IMR-90 (cell line): ENCODE data around the gene GBF1. TPM values are rescaled to one million over a fixed set of nuclear protein-coding genes. Genes with fewer than 3 reads are reported as not detected.
A peak's percentile ranks its signal among the peaks of the same experiment; 100 is the strongest.

ENCODE experiments used
- ATAC-seq: fragments of 200-7000 bp; cut with Tn5 transposase; 2 replicates; pipeline ENCODE4 v1.9.1; 2020; ENCODE audit warnings: low read depth, mild to moderate bottlenecking, moderate library complexity
- BruUV-seq: library from RNA; stranded (reverse); fragments of 400-500 nt; replicated peaks from 2 replicates; lab custom pipeline; 2021; lab: Mats Ljungman, UMichigan
- CTCF ChIA-PET: fragments of 300-600 bp; formaldehyde crosslinking; extraction: SDS; loops from one replicate; lab custom pipeline; 2021; ENCODE audit warnings: antibody characterized with exemption; lab: Yijun Ruan, JAX
- POLR2A ChIA-PET: fragments of 300-600 bp; sonication (Branson Sonifier 250); formaldehyde crosslinking; loops from one replicate; lab custom pipeline; 2022; ENCODE audit warnings: antibody characterized with exemption; ENCODE audit not compliant: unreplicated experiment; lab: Charles Lee
- DNase-seq: peaks from one replicate; pipeline ENCODE4 v3.0.0; 2013
- H2AFZ ChIP-seq: replicated peaks from 2 replicates; pipeline ENCODE3; 2013; ENCODE audit warnings: low read length, mild to moderate bottlenecking; ENCODE audit not compliant: poor library complexity
- H2AK5ac ChIP-seq: 2 replicates; pipeline ENCODE4 v1.6.1; 2013; ENCODE audit warnings: low read depth, low read length, inconsistent platforms
- H2AK9ac ChIP-seq: replicated peaks from 2 replicates; pipeline ENCODE3; 2013; ENCODE audit warnings: mild to moderate bottlenecking, low read depth, low read length, moderate library complexity; ENCODE audit not compliant: poor library complexity
- H2BK120ac ChIP-seq: 2 replicates; pipeline ENCODE4 v1.6.1; 2013; ENCODE audit warnings: low read depth, low read length, inconsistent platforms
- H2BK15ac ChIP-seq: 3 replicates; pipeline ENCODE4 v1.6.1; 2013; ENCODE audit warnings: low read depth, low read length, inconsistent platforms
- H2BK20ac ChIP-seq: 2 replicates; pipeline ENCODE4 v1.6.1; 2013; ENCODE audit warnings: low read depth, mild to moderate bottlenecking, inconsistent platforms, low read length, moderate library complexity
- H2BK5ac ChIP-seq: 2 replicates; pipeline ENCODE4 v1.6.1; 2013; ENCODE audit warnings: mild to moderate bottlenecking, low read depth, low read length, inconsistent platforms; ENCODE audit not compliant: poor library complexity, severe bottlenecking
- H3K14ac ChIP-seq: replicated peaks from 2 replicates; pipeline ENCODE4 v1.6.1; 2013; ENCODE audit warnings: low read depth, low read length, inconsistent platforms
- H3K18ac ChIP-seq: 2 replicates; pipeline ENCODE4 v1.6.1; 2013; ENCODE audit warnings: low read depth, low read length, control low read depth
- H3K23ac ChIP-seq: 2 replicates; pipeline ENCODE4 v1.6.1; 2013; ENCODE audit warnings: low read depth, low read length, inconsistent platforms
- H3K27ac ChIP-seq: 2 replicates; pipeline ENCODE4 v1.5.1; 2013; ENCODE audit warnings: mild to moderate bottlenecking, control low read depth, low read length; ENCODE audit not compliant: insufficient read depth
- H3K27me3 ChIP-seq: 2 replicates; pipeline ENCODE4 v1.6.1; 2013; ENCODE audit warnings: low read length; ENCODE audit not compliant: control insufficient read depth, insufficient read depth
- H3K36me3 ChIP-seq: 2 replicates; pipeline ENCODE4 v1.6.1; 2013; ENCODE audit warnings: low read length, mixed read lengths; ENCODE audit not compliant: control insufficient read depth, insufficient read depth
- H3K4ac ChIP-seq: 2 replicates; pipeline ENCODE4 v1.6.1; 2013; ENCODE audit warnings: low read depth, low read length, inconsistent platforms
- H3K4me1 ChIP-seq: 2 replicates; pipeline ENCODE4 v1.6.1; 2013; ENCODE audit warnings: low read length, mixed read lengths; ENCODE audit not compliant: control insufficient read depth, insufficient read depth
- H3K4me2 ChIP-seq: 2 replicates; pipeline ENCODE4 v1.6.1; 2013; ENCODE audit warnings: low read depth, mild to moderate bottlenecking, control low read depth, low read length, moderate library complexity
- H3K4me3 ChIP-seq: 2 replicates; pipeline ENCODE4 v1.5.1; 2013; ENCODE audit warnings: low read depth, mild to moderate bottlenecking, control low read depth, low read length, moderate library complexity; ENCODE audit not compliant: insufficient read depth
- H3K56ac ChIP-seq: 2 replicates; pipeline ENCODE4 v1.6.1; 2013; ENCODE audit warnings: low read length, inconsistent platforms; ENCODE audit not compliant: insufficient read depth; ENCODE audit errors: extremely low read depth
- H3K79me1 ChIP-seq, 2 experiments: 2 replicates each; pipeline ENCODE4 v1.6.1; 2013; ENCODE audit warnings: low read length in 2 of 2, inconsistent platforms in 1 of 2, low read depth in 1 of 2
- H3K9ac ChIP-seq: 2 replicates; pipeline ENCODE4 v1.6.1; 2013; ENCODE audit warnings: low read depth, low read length, control low read depth
- H3K9me1 ChIP-seq: 2 replicates; pipeline ENCODE4 v1.6.1; 2013; ENCODE audit warnings: low read length, inconsistent platforms; ENCODE audit not compliant: insufficient read depth
- H3K9me3 ChIP-seq: 2 replicates; pipeline ENCODE4 v1.6.1; 2013; ENCODE audit warnings: low read length; ENCODE audit not compliant: control insufficient read depth, insufficient read depth
- H4K20me1 ChIP-seq: 2 replicates; pipeline ENCODE4 v1.6.1; 2013; ENCODE audit warnings: low read length, inconsistent platforms; ENCODE audit not compliant: insufficient read depth
- H4K5ac ChIP-seq: 2 replicates; pipeline ENCODE4 v1.6.1; 2013; ENCODE audit warnings: mild to moderate bottlenecking, low read depth, low read length, control low read depth
- H4K8ac ChIP-seq, 2 experiments: 2 replicates each; pipeline ENCODE4 v1.6.1; 2013; ENCODE audit warnings: low read depth in 2 of 2, low read length in 2 of 2, control low read depth in 1 of 2, inconsistent platforms in 1 of 2
- H4K91ac ChIP-seq: 2 replicates; pipeline ENCODE4 v1.6.1; 2013; ENCODE audit warnings: low read depth, low read length, inconsistent platforms; ENCODE audit not compliant: insufficient read depth
- CEBPB ChIP-seq: IDR thresholded peaks from 2 replicates; pipeline ENCODE4 v1.6.1; 2012; ENCODE audit warnings: low read depth, low read length, improper control_type of control experiment
- ELK1 ChIP-seq: fragments of 150-350 bp; IDR thresholded peaks from 2 replicates; pipeline ENCODE4 v1.6.1; 2016; ENCODE audit warnings: low read depth, mild to moderate bottlenecking, low read length, moderate library complexity, borderline replicate concordance
- WGBS, 2 experiments: methylation state at CpG; one replicate each; pipeline versions ENCODE4 v1.1.5 to v1.1.7; 2013; ENCODE audit warnings: missing lambda C conversion rate in 2 of 2; ENCODE audit not compliant: insufficient read length in 1 of 2; ENCODE audit errors: extremely low coverage in 2 of 2; 5-methylcytosine and 5-hydroxymethylcytosine counted together
- dilution Hi-C: fragments of 300-500 bp; cut with HindIII; formaldehyde crosslinking; loops from one replicate; pipeline ENCODE4 v1.14.3; 2018; ENCODE audit warnings: low sequenced_read_pairs; ENCODE audit not compliant: unreplicated experiment
- in situ Hi-C: fragments of 300-500 bp; cut with MboI; formaldehyde crosslinking; loops from 3 replicates; pipeline ENCODE4 v1.14.3; 2019; ENCODE audit warnings: low sequenced_read_pairs, inconsistent platforms, mixed read lengths
- intact Hi-C: fragments of 100-400 bp; cut with micrococcal nuclease; formaldehyde crosslinking; loops from 2 replicates; pipeline ENCODE4 v1.10.0; 2022
- polyA plus RNA-seq, 3 experiments: library from polyadenylated mRNA; depleted of rRNA; stranded (reverse); fragments of >200 nt; gene quantifications; 2 replicates each; pipeline ENCODE4 v1.2.3, GENCODE V29; 2012; ENCODE audit warnings: low replicate concordance in 1 of 3
- total RNA-seq: library from RNA; depleted of rRNA; stranded (reverse); fragments of >200 nt; gene quantifications from 2 replicates; pipeline ENCODE4 v1.2.3, GENCODE V29; 2012

GBF1 gene
- total and polyA plus RNA-seq, 2 of the 4 experiments (the other 2 are of a cell fraction), result 38.7 to 40.1 TPM

- H3K4me2 ChIP-seq, result no peak overlapping the region
- ChIA-PET POLR2A (no interaction called here), CTCF (no interaction called here)
- H3K56ac ChIP-seq, result no peak overlapping the region
- no peak overlapping the region for H2AK5ac ChIP-seq
- intact Hi-C loops (no loop called here), dilution Hi-C loops (no loop called here), in situ Hi-C loops (no loop called here)
- TF ChIP-seq CEBPB, result peak; percentile 40; the same call in 1 of the 2 replicates
- TF ChIP-seq ELK1, result no peak
- no peak overlapping the region for H2BK20ac ChIP-seq
- no peak overlapping the region for H2AFZ ChIP-seq
- peaks cover 54% of the 10 kb centered on the region for H4K20me1 ChIP-seq
- peaks cover 6% of the 10 kb centered on the region for H3K36me3 ChIP-seq
- peaks cover 14% of the 10 kb centered on the region for H3K4me1 ChIP-seq
- no peak overlapping the region for H2BK120ac ChIP-seq
- peaks cover 41 to 69% of the 10 kb centered on the region in 2 experiments for H3K79me1 ChIP-seq
- no peak overlapping the region for H3K14ac ChIP-seq
- peak; percentile 33 for DNase-seq
- H4K5ac ChIP-seq, result no peak overlapping the region
- H3K9me3 ChIP-seq, result no peaks in the 10 kb centered on the region
- H3K18ac ChIP-seq, result no peak overlapping the region
- peak; percentile 53 for ATAC-seq
- H3K27me3 ChIP-seq, result no peaks in the 10 kb centered on the region
- H3K27ac ChIP-seq, result no peak overlapping the region
- H3K9ac ChIP-seq, result no peak overlapping the region
- H2BK5ac ChIP-seq, result no peak overlapping the region
- no TSS peak for BruUV-seq
- no peak overlapping the region for H3K4me3 ChIP-seq
- H4K91ac ChIP-seq, result no peak overlapping the region
- H3K4ac ChIP-seq, result no peak overlapping the region
- no peak overlapping the region for H2BK15ac ChIP-seq
- WGBS, 2 experiments, result no CpG with 5 or more reads among the region's 3 CpGs
- H2AK9ac ChIP-seq, result no peak overlapping the region
- peaks cover 21% of the 10 kb centered on the region for H3K9me1 ChIP-seq
- H3K23ac ChIP-seq, result no peak overlapping the region
- H4K8ac ChIP-seq, result no peak overlapping the region
These were observed 78.7 kb downstream of the GBF1 start for GRCh38 chr10:102324061-102324460.
